Kidney epithelial cell (primary cell): Measurements from ENCODE around the gene SNRNP48. TPM values are rescaled to one million over a fixed set of nuclear protein-coding genes. Genes with fewer than 3 reads are reported as not detected.
A peak's percentile ranks its signal among the peaks of the same experiment; 100 is the strongest.

Source experiments
- DNase-seq: peaks from one replicate; pipeline ENCODE4 v3.0.0-alpha.2; 2010; ENCODE audit warnings: low read depth
- H3K27me3 ChIP-seq: 2 replicates; pipeline ENCODE4 v1.6.0; 2011; ENCODE audit warnings: low read length; ENCODE audit not compliant: control insufficient read depth, insufficient read depth
- H3K36me3 ChIP-seq: 2 replicates; pipeline ENCODE4 v1.5.1; 2011; ENCODE audit warnings: low read length; ENCODE audit not compliant: control insufficient read depth, insufficient read depth
- H3K4me3 ChIP-seq: 2 replicates; pipeline ENCODE4 v1.5.1; 2011; ENCODE audit warnings: low read depth, mild to moderate bottlenecking, control low read depth, low read length
- CTCF ChIP-seq: IDR thresholded peaks from 2 replicates; pipeline ENCODE4 v1.5.1; 2011; ENCODE audit warnings: mild to moderate bottlenecking, moderate library complexity, low read length, control low read depth, inconsistent platforms; ENCODE audit not compliant: insufficient read depth, poor library complexity, severe bottlenecking
- total RNA-seq: library from RNA; depleted of rRNA; stranded (reverse); fragments of >200 nt; gene quantifications from 2 replicates; pipeline ENCODE4 v1.2.3, GENCODE V29; 2015

SNRNP48 gene
- total RNA-seq, 1 donor from 2014 or later, result 8.9 TPM

- no peak for TF ChIP-seq CTCF
- no peak for DNase-seq
- Histone ChIP-seq H3K4me3 (peak overlapping the region; percentile 69), H3K27me3 (no peaks in the 10 kb centered on the region), H3K36me3 (no peaks in the 10 kb centered on the region)
Measured at GRCh38 chr6:7543789-7544424, 46.1 kb upstream of the SNRNP48 start.

GRCh38 chr6:7544597-7544996 is 45.4 kb upstream of the SNRNP48 start:
- TF ChIP-seq CTCF, result no peak
- H3K27me3 ChIP-seq, result no peaks in the 10 kb centered on the region
- H3K4me3 ChIP-seq, result no peak overlapping the region
- DNase-seq, result no peak
- no peaks in the 10 kb centered on the region for H3K36me3 ChIP-seq

GRCh38 chr6:7545316-7546019 is 44.5 kb upstream of the SNRNP48 start:
- H3K4me3 ChIP-seq, result no peak overlapping the region
- TF ChIP-seq CTCF, result no peak
- H3K27me3 ChIP-seq, result no peaks in the 10 kb centered on the region
- DNase-seq, result no peak
- no peaks in the 10 kb centered on the region for H3K36me3 ChIP-seq

GRCh38 chr6:7546020-7546369 is 44.0 kb upstream of the SNRNP48 start:
- Histone ChIP-seq H3K4me3 (no peak overlapping the region), H3K27me3 (no peaks in the 10 kb centered on the region), H3K36me3 (no peaks in the 10 kb centered on the region)
- no peak for DNase-seq
- TF ChIP-seq CTCF, result no peak

- Histone ChIP-seq H3K36me3 (no peaks in the 10 kb centered on the region), H3K27me3 (no peaks in the 10 kb centered on the region), H3K4me3 (no peak overlapping the region)
- DNase-seq, result no peak
- TF ChIP-seq CTCF, result no peak
Measured at GRCh38 chr6:7546383-7546782, 43.6 kb upstream of the SNRNP48 start.

GRCh38 chr6:7546896-7547295 is 43.1 kb upstream of the SNRNP48 start:
- no peak overlapping the region for H3K4me3 ChIP-seq
- no peak for TF ChIP-seq CTCF
- no peak for DNase-seq

More at GRCh38 chr6:7546896-7547295, 43.1 kb upstream of the SNRNP48 start:
- Histone ChIP-seq H3K27me3 (no peaks in the 10 kb centered on the region), H3K36me3 (no peaks in the 10 kb centered on the region)
